Measurements from ENCODE around the gene UBASH3A.

UBASH3A gene

GRCh38 chr21:42471206-42471605 lies 67.5 kb downstream of the UBASH3A start:
- FAIRE-seq: no peak

- no peak for FAIRE-seq
These were observed 68.1 kb downstream of the UBASH3A start for GRCh38 chr21:42471716-42472330.

GRCh38 chr21:42472521-42472920 lies 68.8 kb downstream of the UBASH3A start:
- FAIRE-seq: no peak

- no peak for FAIRE-seq
These were observed 69.9 kb downstream of the UBASH3A start for GRCh38 chr21:42473498-42474042.

GRCh38 chr21:42474043-42474831 lies 70.5 kb downstream of the UBASH3A start:
- no peak for FAIRE-seq

- FAIRE-seq: no peak
These were observed 71.3 kb downstream of the UBASH3A start for GRCh38 chr21:42475036-42475435.

GRCh38 chr21:42475526-42476387 lies 72.1 kb downstream of the UBASH3A start:
- no peak for FAIRE-seq

GRCh38 chr21:42476388-42477331 lies 73.0 kb downstream of the UBASH3A start:
- no peak for FAIRE-seq

GRCh38 chr21:42478504-42478903 lies 74.8 kb downstream of the UBASH3A start:
- no peak for FAIRE-seq

- no peak for FAIRE-seq
These were observed 75.9 kb downstream of the UBASH3A start for GRCh38 chr21:42479582-42479981.

- FAIRE-seq: no peak
These were observed 77.0 kb downstream of the UBASH3A start for GRCh38 chr21:42480736-42481135.

- no peak for FAIRE-seq
These were observed 77.5 kb downstream of the UBASH3A start for GRCh38 chr21:42481169-42481568.

GRCh38 chr21:42484966-42485365 lies 81.3 kb downstream of the UBASH3A start:
- FAIRE-seq: no peak

- no peak for FAIRE-seq
These were observed 82.4 kb downstream of the UBASH3A start for GRCh38 chr21:42486072-42486471.

- FAIRE-seq: no peak
These were observed 82.8 kb downstream of the UBASH3A start for GRCh38 chr21:42486531-42486930.

GRCh38 chr21:42489006-42489563 lies 85.4 kb downstream of the UBASH3A start:
- no peak for FAIRE-seq

- no peak for FAIRE-seq
These were observed 86.3 kb downstream of the UBASH3A start for GRCh38 chr21:42489991-42490390.

- FAIRE-seq: no peak
These were observed 87.0 kb downstream of the UBASH3A start for GRCh38 chr21:42490720-42491119.

- no peak for FAIRE-seq
These were observed 87.6 kb downstream of the UBASH3A start for GRCh38 chr21:42491328-42491727.

- FAIRE-seq: no peak
These were observed 88.5 kb downstream of the UBASH3A start for GRCh38 chr21:42492201-42492600.
